HCEC 1CT (cell line): ENCODE results near the gene LARP1.
"Not testable (repeated sequence)": the region's sequence is repeated elsewhere in the genome, so short reads cannot be mapped to it uniquely, and the experiment has no call there.

Source experiments
- DNase-seq: peaks from one replicate; pipeline ENCODE4 v3.0.0-alpha.2; 2017

The LARP1 gene

DNA sequence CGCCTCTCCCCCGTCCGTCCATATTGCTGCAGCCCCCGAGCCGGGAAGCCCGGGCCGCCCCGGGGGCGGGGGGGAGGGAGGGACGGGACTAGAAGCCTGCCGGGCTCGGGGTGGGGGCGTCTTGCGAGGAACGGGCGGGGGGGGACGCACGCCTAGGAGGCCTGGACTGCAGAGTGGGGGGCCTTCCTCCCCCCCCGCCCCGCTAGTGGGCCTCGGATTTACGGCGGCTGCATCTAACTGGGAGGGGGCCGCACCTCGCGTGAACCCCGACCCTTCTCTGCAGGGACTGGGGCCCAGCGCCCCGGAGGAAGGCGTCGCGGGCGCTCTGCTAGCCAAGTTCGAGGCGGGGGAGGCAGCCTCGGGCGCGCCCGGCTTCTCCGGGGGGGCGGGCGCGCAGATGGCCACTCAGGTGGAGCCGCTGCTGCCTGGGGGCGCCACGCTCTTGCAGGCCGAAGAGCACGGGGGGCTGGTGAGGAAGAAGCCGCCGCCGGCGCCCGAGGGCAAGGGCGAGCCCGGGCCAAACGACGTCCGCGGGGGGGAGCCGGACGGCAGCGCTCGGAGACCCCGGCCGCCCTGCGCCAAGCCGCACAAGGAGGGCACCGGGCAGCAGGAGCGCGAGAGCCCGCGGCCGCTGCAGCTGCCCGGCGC lies at the start of gene LARP1:
Gene LARP1 (plus strand): TSS at position 17 of the 648 bp plus-strand sequence. CDS start 381 bp downstream, at position 398.
- peak; percentile 40 for DNase-seq

GRCh38 chr5:154706416-154706815 lies 48.8 kb upstream of the LARP1 start:
- DNase-seq: peak; percentile 23

DNA sequence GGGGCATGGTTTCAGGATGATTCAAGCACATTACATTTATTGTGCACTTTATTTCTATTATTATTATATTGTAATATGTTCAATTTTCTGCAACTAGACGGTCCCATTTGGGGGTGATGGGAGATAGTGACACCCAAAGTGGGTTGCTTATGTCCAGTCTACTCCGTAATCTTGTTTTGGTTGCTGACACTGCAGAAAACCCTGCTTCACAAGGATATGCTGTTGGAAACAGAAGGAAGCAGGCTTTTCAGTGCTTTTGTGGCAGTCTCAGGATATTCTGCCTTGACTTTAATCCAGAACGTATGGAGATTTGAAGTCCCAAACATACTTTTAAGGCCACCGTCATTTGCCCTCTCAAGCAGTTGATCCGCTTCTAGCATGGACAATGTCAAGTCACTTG lies 47.5 kb upstream of the LARP1 start:
- DNase-seq: no peak

- no peak for DNase-seq
Measured at GRCh38 chr5:154708207-154708606, 47.0 kb upstream of the LARP1 start.

DNA sequence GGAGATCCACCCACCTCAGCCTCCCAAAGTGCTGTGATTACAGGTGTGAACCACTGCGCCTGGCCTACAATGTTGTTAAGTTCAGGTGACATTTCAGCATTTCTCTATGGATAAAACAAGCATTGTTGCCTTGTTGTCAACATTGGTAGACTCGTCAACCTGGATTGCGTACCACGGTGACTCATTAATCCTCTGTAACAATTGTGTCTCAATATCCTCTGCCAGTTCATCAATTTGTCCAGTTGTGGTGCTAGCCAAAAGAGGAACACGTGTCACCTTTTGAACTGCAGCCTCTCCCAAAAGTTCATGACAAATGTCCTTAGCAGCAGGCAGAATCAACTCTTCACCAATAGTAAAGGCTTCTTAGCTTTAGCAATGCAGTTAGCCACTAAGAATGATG lies 46.3 kb upstream of the LARP1 start:
- DNase-seq: peak; percentile 41

DNA sequence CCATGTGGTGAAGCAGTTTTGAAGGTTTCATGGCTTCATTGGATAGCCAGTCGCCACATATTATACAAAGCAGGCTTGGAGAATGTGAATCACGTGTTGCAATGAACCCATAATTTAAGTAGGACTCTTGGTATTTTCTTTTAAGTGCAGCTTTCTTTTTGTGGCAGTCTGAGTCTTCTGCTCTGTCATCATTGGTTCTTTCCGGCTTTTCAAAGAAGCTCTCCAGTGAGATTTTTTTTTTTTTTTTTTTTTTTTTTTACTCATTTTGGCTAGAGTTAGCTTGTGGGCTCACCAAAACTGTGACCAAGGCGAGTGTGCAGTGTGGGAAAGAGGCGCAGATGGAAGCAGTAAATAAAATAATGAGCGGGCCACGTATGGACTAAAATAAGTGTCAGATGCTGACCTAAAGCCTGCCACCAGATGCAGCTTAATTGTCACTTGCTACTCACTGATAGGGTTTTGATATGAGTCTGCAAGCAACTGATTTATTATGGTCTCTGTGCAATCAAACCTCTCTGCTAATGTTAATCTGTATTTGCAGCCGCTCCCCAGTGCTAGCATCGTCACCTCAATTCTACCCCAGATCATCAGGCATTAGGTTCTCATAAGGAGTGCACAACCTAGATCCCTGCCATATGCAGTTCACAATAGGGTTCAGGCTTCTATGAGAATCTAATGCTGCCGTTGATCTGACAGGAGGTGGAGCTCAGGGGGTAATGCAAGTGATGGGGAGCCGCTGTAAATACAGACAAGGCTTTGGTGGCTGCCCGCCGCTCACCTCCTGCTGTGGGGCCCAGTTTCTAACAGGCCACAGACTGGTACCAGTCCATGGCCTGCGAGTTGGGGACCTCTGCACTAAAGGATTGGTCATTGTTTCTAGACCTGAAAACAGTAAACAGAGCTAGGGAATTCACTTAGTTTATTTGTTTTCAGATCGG lies 45.5 kb upstream of the LARP1 start:
- no peak for DNase-seq

- DNase-seq: peak; percentile 26
Measured at GRCh38 chr5:154712518-154713437, 42.4 kb upstream of the LARP1 start.

DNA sequence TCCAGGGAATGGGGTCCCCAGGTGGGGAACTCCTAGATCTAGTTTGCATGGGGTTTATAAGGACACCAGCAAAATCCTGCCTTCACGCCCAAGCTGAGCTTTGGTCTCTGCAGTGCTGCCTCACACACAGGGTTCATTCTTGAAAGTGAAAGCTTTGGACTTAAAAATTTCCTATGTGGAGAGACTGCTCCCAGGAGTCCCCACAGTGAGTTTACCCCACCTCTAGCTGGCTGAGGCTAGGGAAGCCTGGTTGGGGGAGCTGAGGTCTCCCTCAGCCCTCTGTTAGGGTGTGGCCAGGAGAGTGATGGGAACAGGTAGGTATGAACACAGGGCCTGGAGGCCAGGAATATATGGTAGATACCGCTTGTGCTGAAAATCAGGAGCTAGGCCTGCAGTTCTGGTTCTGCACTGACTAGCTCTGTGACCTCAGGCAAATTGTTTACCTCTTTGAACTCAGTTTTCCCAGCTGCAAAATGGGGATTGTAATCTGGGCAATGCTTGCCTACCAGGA lies 41.5 kb upstream of the LARP1 start:
- DNase-seq: no peak

DNA sequence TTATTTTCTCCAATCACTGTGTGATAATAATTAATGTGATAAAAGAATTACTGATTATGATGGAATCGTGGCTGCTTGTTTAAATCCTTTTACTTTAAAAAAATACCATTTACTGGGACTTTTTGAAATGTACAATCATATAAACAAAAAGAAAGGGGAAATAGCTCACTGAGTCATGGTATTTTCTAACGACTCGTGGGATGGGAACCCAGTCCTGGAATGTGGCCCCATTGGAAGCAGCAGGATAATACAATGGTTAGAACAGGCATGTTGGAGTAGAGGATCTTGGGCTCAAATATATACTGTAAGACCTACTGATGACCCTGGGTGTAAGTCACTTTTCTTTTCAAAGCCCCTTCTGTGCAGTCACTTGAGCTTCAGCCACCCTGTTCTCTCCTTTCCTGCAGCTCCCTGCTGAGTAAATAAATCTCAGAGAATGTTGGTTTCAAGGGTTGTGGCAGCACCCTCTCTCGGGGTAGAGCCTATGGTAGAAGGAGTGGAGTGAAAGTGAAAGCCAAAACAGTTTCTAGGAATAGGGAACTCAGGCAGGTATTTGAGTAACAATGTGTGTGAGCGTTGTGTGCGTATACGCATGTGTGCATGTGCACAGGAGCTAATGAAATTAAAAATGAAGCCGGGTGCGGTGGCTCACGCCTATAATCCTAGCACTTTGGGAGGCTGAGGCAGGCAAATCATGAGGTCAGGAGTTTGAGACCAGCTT lies 40.8 kb upstream of the LARP1 start:
- peak; percentile 60 for DNase-seq

GRCh38 chr5:154721481-154722058 lies 33.6 kb upstream of the LARP1 start:
- DNase-seq: no peak

GRCh38 chr5:154722097-154722496 lies 33.1 kb upstream of the LARP1 start:
- no peak for DNase-seq

GRCh38 chr5:154722936-154723335 lies 32.2 kb upstream of the LARP1 start:
- DNase-seq: no peak

GRCh38 chr5:154723740-154724505 lies 31.3 kb upstream of the LARP1 start:
- DNase-seq: peak; percentile 22

GRCh38 chr5:154727361-154727760 lies 27.8 kb upstream of the LARP1 start:
- no peak for DNase-seq

- DNase-seq: no peak
Measured at GRCh38 chr5:154728939-154729588, 26.1 kb upstream of the LARP1 start.

DNA sequence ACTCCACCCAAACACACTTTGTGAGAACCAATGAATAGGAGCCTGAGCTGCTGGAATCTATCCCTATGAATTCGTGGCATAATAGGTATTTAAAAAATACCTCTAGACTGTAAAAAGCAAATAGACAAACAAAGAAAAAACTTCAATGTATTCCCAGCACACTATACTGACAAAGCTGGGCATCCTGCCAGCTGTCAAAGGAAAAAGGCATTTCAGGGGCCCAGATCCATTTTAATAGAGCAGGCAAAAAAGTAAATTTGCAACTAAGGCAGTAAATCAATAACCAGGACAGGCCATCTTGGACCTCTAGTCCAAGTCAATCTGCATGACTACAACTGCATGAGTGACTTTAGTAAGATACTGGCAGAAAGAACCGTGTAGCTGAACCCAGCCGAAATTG lies 25.6 kb upstream of the LARP1 start:
- DNase-seq: no peak

DNA sequence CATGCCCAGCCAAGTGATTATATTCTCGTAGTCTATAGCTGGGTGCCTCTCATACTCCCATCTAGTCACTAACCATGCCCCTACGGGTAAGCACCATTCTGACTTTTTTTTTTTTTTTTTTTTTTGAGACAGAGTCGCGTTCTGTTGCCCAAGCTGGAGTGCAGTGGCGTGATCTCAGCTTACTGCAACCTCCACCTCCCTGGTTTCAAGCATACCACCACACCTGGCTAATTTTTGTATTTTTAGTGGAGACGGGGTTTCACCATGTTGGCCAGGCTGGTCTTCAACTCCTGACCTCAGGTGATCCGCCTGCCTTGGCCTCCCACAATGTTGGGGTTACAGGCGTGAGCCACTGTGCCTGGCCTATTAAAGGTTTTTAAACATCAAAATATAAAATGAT lies 24.4 kb upstream of the LARP1 start:
- DNase-seq: not testable (repeated sequence)

GRCh38 chr5:154732212-154732611 lies 23.0 kb upstream of the LARP1 start:
- no peak for DNase-seq

GRCh38 chr5:154734370-154735248 lies 20.6 kb upstream of the LARP1 start:
- DNase-seq: no peak
